Endothelial cell of umbilical vein (primary cell): ENCODE measurements around the gene FARP2. TPM values are rescaled to one million over a fixed set of nuclear protein-coding genes. Genes with fewer than 3 reads are reported as not detected.

Source experiments
- BruUV-seq: library from RNA; stranded (reverse); fragments of 400-500 nt; replicated peaks from 2 replicates; lab custom pipeline; 2021; lab: Mats Ljungman, UMichigan
- CTCF ChIA-PET: fragments of 300-600, 350-600 bp; sonication (Branson Sonifier 250); formaldehyde crosslinking; loops from one replicate; lab custom pipeline; 2021; ENCODE audit warnings: antibody characterized with exemption, inconsistent platforms; lab: Charles Lee
- POLR2A ChIA-PET: fragments of 300-600, 350-600 bp; sonication (Branson Sonifier 250); formaldehyde crosslinking; loops from one replicate; lab custom pipeline; 2021; ENCODE audit warnings: antibody characterized with exemption, inconsistent platforms; lab: Charles Lee
- DNase-seq: peaks from one replicate; pipeline ENCODE4 v3.0.0-alpha.2; 2011; ENCODE audit warnings: low read depth, low spot score
- FAIRE-seq: peaks from 2 replicates; lab custom pipeline; 2011; peaks lifted over from hg19 to GRCh38; lab: Jason Lieb, UNC
- H2AFZ ChIP-seq: 2 replicates; pipeline ENCODE4 v1.6.0; 2012; ENCODE audit warnings: low read depth, low read length, control low read depth, inconsistent platforms
- H3K27ac ChIP-seq: 2 replicates; pipeline ENCODE4 v1.5.1; 2011; ENCODE audit warnings: low read depth, mild to moderate bottlenecking, control low read depth, low read length, moderate library complexity; ENCODE audit not compliant: insufficient read depth
- H3K27me3 ChIP-seq, 2 experiments: 2 replicates each; pipeline versions ENCODE4 v1.6.0 to v1.6.1; 2011; ENCODE audit warnings: low read length in 2 of 2, mixed read lengths in 1 of 2; ENCODE audit not compliant: control insufficient read depth in 2 of 2, insufficient read depth in 2 of 2
- H3K36me3 ChIP-seq, 2 experiments: 2 replicates in 1 of 2; 3 replicates in 1 of 2; pipeline ENCODE4 v1.5.1; 2011; ENCODE audit warnings: low read length in 2 of 2, mild to moderate bottlenecking in 1 of 2, moderate library complexity in 1 of 2; ENCODE audit not compliant: control insufficient read depth in 2 of 2, insufficient read depth in 2 of 2; ENCODE audit errors: extremely low read depth in 1 of 2
- H3K4me1 ChIP-seq: 3 replicates; pipeline ENCODE4 v1.5.1; 2011; ENCODE audit warnings: mild to moderate bottlenecking, low read length; ENCODE audit not compliant: control insufficient read depth, insufficient read depth; ENCODE audit errors: extremely low read depth
- H3K4me2 ChIP-seq: 2 replicates; pipeline ENCODE4 v1.6.1; 2011; ENCODE audit warnings: low read length, control low read depth, mixed read lengths; ENCODE audit not compliant: insufficient read depth
- H3K4me3 ChIP-seq, 3 experiments: fragments of 200-600 bp in 1 of 3; sonication (generic), shearing (Covaris generic) in 1 of 3; replicated peaks in 1 of 3; 2 replicates each; pipeline ENCODE4 v1.5.1; 2011 to 2016; ENCODE audit warnings: control low read depth in 3 of 3, low read length in 3 of 3, mild to moderate bottlenecking in 2 of 3, inconsistent platforms in 1 of 3, low read depth in 1 of 3, moderate library complexity in 1 of 3; ENCODE audit not compliant: insufficient read depth in 1 of 3
- H3K79me2 ChIP-seq: 2 replicates; pipeline ENCODE4 v1.6.0; 2012; ENCODE audit warnings: low read length, inconsistent platforms; ENCODE audit not compliant: control insufficient read depth, insufficient read depth
- H3K9ac ChIP-seq: replicated peaks from 2 replicates; pipeline ENCODE3; 2011; ENCODE audit warnings: low read length, control low read depth; ENCODE audit not compliant: insufficient read depth; ENCODE audit errors: extremely low read depth
- H3K9me1 ChIP-seq: replicated peaks from 3 replicates; pipeline ENCODE4 v1.6.0; 2011; ENCODE audit warnings: mild to moderate bottlenecking, low read length; ENCODE audit not compliant: control insufficient read depth, insufficient read depth; ENCODE audit errors: extremely low read depth
- H3K9me3 ChIP-seq: replicated peaks from 2 replicates; pipeline ENCODE4 v1.5.1; 2012; ENCODE audit warnings: low read length, inconsistent platforms; ENCODE audit not compliant: control insufficient read depth, insufficient read depth
- H4K20me1 ChIP-seq: replicated peaks from 2 replicates; pipeline ENCODE3; 2011; ENCODE audit warnings: mild to moderate bottlenecking, low read length; ENCODE audit not compliant: control insufficient read depth, insufficient read depth; ENCODE audit errors: extremely low read depth
- CTCF ChIP-seq, 2 donors: IDR thresholded peaks; 1 replicate in 1 of 2; 2 replicates in 1 of 2; pipeline ENCODE4 v1.5.1; 2011; ENCODE audit warnings: low read length in 2 of 2, mild to moderate bottlenecking in 2 of 2, moderate library complexity in 2 of 2, control low read depth in 1 of 2, inconsistent platforms in 1 of 2, low read depth in 1 of 2; ENCODE audit not compliant: insufficient read depth in 1 of 2; ENCODE audit errors: extremely low read depth in 1 of 2
- FOS ChIP-seq: IDR thresholded peaks from 2 replicates; pipeline ENCODE4 v1.6.1; 2011; ENCODE audit warnings: mild to moderate bottlenecking, low read length, moderate library complexity, borderline replicate concordance; ENCODE audit not compliant: insufficient read depth
- GATA2 ChIP-seq: IDR thresholded peaks from 2 replicates; pipeline ENCODE4 v1.7.0; 2011; ENCODE audit warnings: low read depth, mild to moderate bottlenecking, moderate library complexity, mixed read lengths, low read length; ENCODE audit not compliant: insufficient read length, insufficient read depth
- JUN ChIP-seq: IDR thresholded peaks from 2 replicates; pipeline ENCODE4 v1.6.1; 2011; ENCODE audit warnings: borderline replicate concordance, low read depth; ENCODE audit not compliant: insufficient read length, insufficient read depth
- MAX ChIP-seq: IDR thresholded peaks from 2 replicates; pipeline ENCODE4 v1.6.1; 2011; ENCODE audit not compliant: insufficient read depth, insufficient read length
- MYC ChIP-seq: IDR thresholded peaks from one replicate; pipeline ENCODE4 v1.6.1; 2011; ENCODE audit warnings: mild to moderate bottlenecking, low read depth, low read length
- POLR2AphosphoS5 ChIP-seq: IDR thresholded peaks from 2 replicates; pipeline ENCODE4 v1.6.1; 2012; ENCODE audit warnings: low read depth, mild to moderate bottlenecking, control low read depth, low read length, moderate library complexity; ENCODE audit not compliant: insufficient read depth
- dilution Hi-C: fragments of 300-500 bp; cut with MboI; formaldehyde crosslinking; loops from one replicate; pipeline ENCODE4 v1.15.0; 2019; ENCODE audit warnings: low sequenced_read_pairs; ENCODE audit not compliant: extremely low pct_ligation_motif_present
- intact Hi-C: fragments of 100-400 bp; cut with micrococcal nuclease; formaldehyde crosslinking; loops from one replicate; pipeline ENCODE4 v1.10.0; 2022
- polyA plus RNA-seq, 4 experiments: library from polyadenylated mRNA; depleted of rRNA in 3 of 4; stranded (reverse) in 3 of 4; unstranded in 1 of 4; fragments of >200 nt; gene quantifications; 2 replicates each; pipeline versions ENCODE4 v1.2.1 to v1.2.3, GENCODE V29; 2011 to 2012; ENCODE audit warnings: missing spikeins in 1 of 4
- total RNA-seq: library from RNA; stranded (reverse); gene quantifications from 2 replicates; pipeline ENCODE4 v1.2.3, GENCODE V29; 2021

The FARP2 gene
- total and polyA plus RNA-seq, 2 donors (not counting 3 experiments of a cell fraction or from before 2014, with no cell fraction given): 15.3 to 45.3 TPM

GRCh38 chr2:241509155-241509784 is 153.2 kb downstream of the FARP2 start:
- H4K20me1 ChIP-seq: no peaks in the 10 kb centered on the region
- no peaks in the 10 kb centered on the region for H3K36me3 ChIP-seq
- TF ChIP-seq JUN (no peak), GATA2 (no peak), MYC (no peak), FOS (no peak), MAX (no peak), CTCF (IDR thresholded peaks at IDR 0.05; ENCODE audit: extremely low read depth in 1 of 2, insufficient read depth in 1 of 2, low read depth in 1 of 2, low read length in 2 of 2) (no peak), POLR2AphosphoS5 (no peak)
- H3K9me3 ChIP-seq: no peaks in the 10 kb centered on the region
- H3K4me2 ChIP-seq: peak overlapping the region; percentile 18
- H3K4me3 ChIP-seq: peak overlapping the region in 2 of 3 experiments; percentile 3 to 40
- peak overlapping the region; percentile 40 for H3K9ac ChIP-seq
- dilution Hi-C loops (no loop called here), intact Hi-C loops (loop anchor here (2.0 to 10.0 kb wide), 4 partner anchors 150 to 366 kb away; partner anchors contain the start of genes D2HGDH and FARP2)
- POLR2A ChIA-PET: no interaction called here
- FAIRE-seq: no peak
- H3K4me1 ChIP-seq: peaks cover 16% of the 10 kb centered on the region
- DNase-seq: peak; percentile 18
- no peaks in the 10 kb centered on the region for H3K9me1 ChIP-seq
- peak overlapping the region; percentile 14 for H3K27ac ChIP-seq
- TSS peak; percentile 51 for BruUV-seq
- CTCF ChIA-PET: no interaction called here
- H3K79me2 ChIP-seq: peaks cover 36% of the 10 kb centered on the region
- peak overlapping the region; percentile 51 for H2AFZ ChIP-seq
- no peaks in the 10 kb centered on the region for H3K27me3 ChIP-seq
